ENCODE measurements around the gene ZNRF3. TPM values are rescaled to one million over a fixed set of nuclear protein-coding genes. Genes with fewer than 3 reads are reported as not detected.
A peak's percentile ranks its signal among the peaks of the same experiment; 100 is the strongest.
"Not testable (repeated sequence)": the region's sequence is repeated elsewhere in the genome, so short reads cannot be mapped to it uniquely, and the experiment has no call there.

Gene ZNRF3
- total RNA-seq, 1 donor from 2014 or later: 2.0 TPM

GRCh38 chr22:29065468-29066190 is 182.3 kb downstream of the ZNRF3 start:
- no peak for DNase-seq (ENCODE audit: low read depth in 2 of 2)

GRCh38 chr22:29069463-29069862 is 186.1 kb downstream of the ZNRF3 start:
- DNase-seq (ENCODE audit: low read depth in 2 of 2): no peak

- no peak for DNase-seq (ENCODE audit: low read depth in 2 of 2)
Observed at GRCh38 chr22:29070490-29070889, 187.1 kb downstream of the ZNRF3 start.

- DNase-seq (ENCODE audit: low read depth in 2 of 2): peak; percentile 21 to 31
Observed at GRCh38 chr22:29071261-29072045, 188.1 kb downstream of the ZNRF3 start.

GRCh38 chr22:29072193-29072978 is 189.0 kb downstream of the ZNRF3 start:
- peak; percentile 60 to 78 for DNase-seq (ENCODE audit: low read depth in 2 of 2)

GRCh38 chr22:29072979-29073617 is 189.7 kb downstream of the ZNRF3 start, which contains the start of gene KREMEN1:
TSS of gene KREMEN1 (plus strand) at chr22:29073035. CDS start at chr22:29073131, 96 bp downstream.
- no peak for DNase-seq (ENCODE audit: low read depth in 2 of 2)

- DNase-seq (ENCODE audit: low read depth in 2 of 2): no peak
Observed at GRCh38 chr22:29073618-29074275, 190.4 kb downstream of the ZNRF3 start.

GRCh38 chr22:29074276-29074772 is 191.0 kb downstream of the ZNRF3 start:
- no peak for DNase-seq (ENCODE audit: low read depth in 2 of 2)

- no peak for DNase-seq (ENCODE audit: low read depth in 2 of 2)
Observed at GRCh38 chr22:29078036-29078868, 194.9 kb downstream of the ZNRF3 start.

- no peak for DNase-seq (ENCODE audit: low read depth in 2 of 2)
Observed at GRCh38 chr22:29078869-29079207, 195.5 kb downstream of the ZNRF3 start.

GRCh38 chr22:29079218-29079901 is 196.0 kb downstream of the ZNRF3 start:
- DNase-seq (ENCODE audit: low read depth in 2 of 2): peak in 1 of 2 donors; percentile 35

- DNase-seq (ENCODE audit: low read depth in 2 of 2): no peak
Observed at GRCh38 chr22:29080106-29080975, 197.0 kb downstream of the ZNRF3 start.

- peak in 1 of 2 donors; percentile 36 for DNase-seq (ENCODE audit: low read depth in 2 of 2)
Observed at GRCh38 chr22:29081517-29082236, 198.3 kb downstream of the ZNRF3 start.

- no peak for DNase-seq (ENCODE audit: low read depth in 2 of 2)
Observed at GRCh38 chr22:29082826-29083545, 199.6 kb downstream of the ZNRF3 start.

GRCh38 chr22:29083576-29083932 is 200.2 kb downstream of the ZNRF3 start:
- DNase-seq (ENCODE audit: low read depth in 2 of 2): not testable (repeated sequence)

- DNase-seq (ENCODE audit: low read depth in 2 of 2): no peak
Observed at GRCh38 chr22:29083933-29084591, 200.7 kb downstream of the ZNRF3 start.
